Limb (tissue), 2 donors: ENCODE data around the gene THRB.

ENCODE experiments used
- DNase-seq, 2 donors: peaks; one replicate each; pipeline ENCODE4 v3.0.0-alpha.2; 2016; ENCODE audit errors: extremely low spot score in 2 of 2

The THRB gene

DNA sequence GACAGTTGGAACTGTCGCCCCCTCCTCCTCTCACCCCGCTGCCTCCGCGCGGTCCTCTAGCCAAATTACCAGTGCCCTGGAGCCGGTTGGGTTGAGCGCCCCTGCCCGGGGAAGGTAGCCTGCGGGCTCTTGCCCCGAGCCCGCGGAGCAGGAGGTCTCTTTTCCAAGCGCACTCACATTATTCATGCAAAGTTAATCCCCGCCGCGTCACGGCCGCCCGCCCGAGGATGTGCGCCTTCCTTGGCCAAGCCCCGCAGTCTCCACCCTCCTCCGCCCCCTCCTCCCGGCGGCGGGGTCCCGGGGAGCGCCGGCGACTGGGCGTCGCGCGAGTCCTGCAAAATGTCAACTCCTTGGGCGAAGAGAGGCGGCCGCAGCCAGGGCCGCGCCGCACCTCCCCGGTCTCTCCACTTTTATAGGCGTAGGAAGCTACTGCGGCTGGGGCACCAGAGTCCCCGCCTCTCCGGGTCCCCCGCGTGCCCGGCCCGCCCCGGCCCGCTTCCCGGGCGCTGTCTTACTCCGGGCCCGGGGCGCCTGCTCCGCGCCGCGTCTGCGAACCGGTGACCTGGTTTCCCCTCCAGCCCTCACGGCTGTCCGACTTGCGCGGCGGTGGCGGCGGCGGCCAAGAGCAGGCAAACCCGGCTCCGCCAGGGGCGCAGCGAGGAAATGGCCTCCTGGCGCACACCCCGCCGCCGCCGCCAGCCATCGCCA is at the start of gene THRB:
Gene THRB (minus strand): TSS at position 233 of the 708 bp plus-strand sequence.
- DNase-seq = peak; percentile 29 to 80

DNA sequence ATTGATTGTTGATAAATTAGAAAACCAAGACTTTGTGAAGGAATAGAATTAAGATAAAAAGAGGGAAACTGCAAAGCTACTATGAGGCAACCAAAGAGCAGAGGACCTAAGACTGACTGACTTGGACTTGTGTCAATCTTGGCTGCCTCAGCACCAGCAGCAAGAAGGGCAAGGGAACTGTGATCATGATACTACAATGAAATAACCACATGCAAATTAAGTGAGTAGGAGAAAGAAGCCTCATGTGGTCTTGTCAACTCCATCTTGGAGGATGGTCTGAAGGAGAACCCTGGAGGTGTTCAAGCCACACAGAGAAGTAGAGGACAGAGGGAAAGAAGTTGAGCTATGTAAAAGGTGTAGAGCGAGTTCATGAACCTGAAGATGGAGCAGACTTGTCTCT is 47.3 kb upstream of the THRB start:
- DNase-seq = no peak

DNA sequence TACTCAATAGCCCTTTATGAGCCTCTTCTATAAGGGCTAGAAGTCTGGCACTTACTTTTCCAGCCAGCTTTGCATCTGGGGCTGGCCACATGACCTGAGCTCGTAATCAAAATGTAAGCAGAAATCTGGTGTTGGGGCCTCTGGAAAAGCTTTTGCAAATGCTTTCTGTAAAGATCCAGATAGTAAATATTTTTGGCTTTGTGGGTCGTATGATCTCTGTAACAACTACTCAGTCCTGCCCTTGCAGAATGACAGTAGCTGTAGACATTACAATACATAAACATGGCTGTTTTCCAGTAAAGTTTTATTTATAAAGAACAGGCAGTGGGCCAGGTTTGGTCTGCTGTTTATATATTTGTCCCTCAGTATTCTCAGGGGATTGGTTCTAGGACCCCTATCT is 46.2 kb upstream of the THRB start:
- DNase-seq = no peak

- DNase-seq = no peak
Measured at GRCh38 chr3:24539699-24540098, 45.0 kb upstream of the THRB start.

- DNase-seq = no peak
Measured at GRCh38 chr3:24538891-24539290, 44.2 kb upstream of the THRB start.

DNA sequence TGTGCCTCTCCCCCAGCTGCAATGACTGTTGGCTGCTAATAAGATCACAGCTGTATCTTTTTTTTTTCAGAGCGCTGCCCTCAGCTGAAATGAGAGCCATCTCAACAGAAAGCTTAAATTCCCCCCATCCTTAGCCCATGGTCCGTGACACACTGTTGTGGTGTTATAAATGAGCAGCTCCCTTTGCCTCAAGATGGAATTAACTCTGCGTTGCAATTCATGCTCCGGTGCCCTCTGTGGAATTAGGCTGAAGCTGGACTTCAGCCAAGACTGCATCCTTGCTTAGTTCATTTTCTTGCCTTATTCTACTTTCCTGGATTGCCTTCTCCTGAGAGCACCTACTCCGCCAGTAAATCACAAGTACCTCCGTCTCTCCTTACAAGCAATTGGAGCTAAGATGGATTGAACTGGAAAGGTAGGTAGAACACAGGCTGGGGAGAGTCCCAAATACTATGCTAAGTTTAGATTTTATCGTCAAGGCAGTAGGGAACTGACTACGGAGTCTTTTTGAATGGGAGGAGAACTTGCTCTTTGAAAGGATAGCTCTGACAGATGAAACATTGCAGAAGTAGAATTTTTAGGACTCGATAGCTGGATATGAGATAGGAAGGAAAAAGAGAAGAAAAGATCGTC is 39.0 kb upstream of the THRB start:
- DNase-seq = no peak

- no peak for DNase-seq
Measured at GRCh38 chr3:24530471-24530870, 35.8 kb upstream of the THRB start.

DNA sequence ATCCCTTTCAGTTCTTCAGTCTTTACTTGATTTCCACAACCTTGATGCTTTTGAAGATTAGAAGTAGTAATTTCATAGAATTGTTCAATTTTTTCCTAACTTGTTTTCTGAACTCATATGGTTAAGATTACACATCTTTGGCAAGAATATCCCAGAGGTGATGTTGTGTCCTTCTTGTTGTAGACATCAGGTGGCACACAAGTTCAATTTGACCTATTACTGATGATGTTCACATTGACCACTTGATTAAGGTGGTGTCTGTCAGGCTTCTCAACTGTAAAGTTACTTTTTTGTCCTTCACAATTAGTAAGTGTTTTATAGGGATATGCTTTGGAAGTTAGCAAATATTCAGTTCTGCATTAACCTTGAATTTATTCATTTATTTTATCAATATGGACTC is 34.6 kb upstream of the THRB start:
- no peak for DNase-seq

DNA sequence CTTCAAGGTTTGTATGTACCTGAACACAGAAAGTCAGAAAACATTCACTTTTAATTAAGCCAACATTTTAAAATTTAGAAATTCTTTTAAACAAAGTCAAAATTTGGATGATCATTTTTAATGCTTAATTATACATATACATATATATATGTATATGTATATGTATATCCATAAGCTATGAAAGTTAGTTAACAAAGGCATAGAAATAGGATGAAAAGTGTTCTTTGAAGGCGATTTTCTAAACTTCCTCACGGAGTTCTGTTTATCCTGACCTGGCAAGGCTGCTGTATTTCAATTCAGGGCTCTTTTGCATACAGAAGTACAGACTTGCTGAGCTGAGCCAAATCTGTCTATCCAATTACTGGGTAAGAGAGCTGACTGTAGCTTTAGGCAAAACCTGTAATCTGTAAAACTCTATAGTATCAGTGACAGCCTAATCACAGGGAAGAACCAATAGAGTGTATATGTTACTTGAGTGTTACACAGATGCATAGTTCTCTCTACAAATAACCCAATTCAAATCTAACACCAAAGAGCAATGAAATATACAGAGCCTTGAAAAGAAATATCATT is 32.1 kb upstream of the THRB start:
- DNase-seq = no peak

GRCh38 chr3:24525557-24525956 is 30.9 kb upstream of the THRB start:
- no peak for DNase-seq

GRCh38 chr3:24525022-24525421 is 30.4 kb upstream of the THRB start:
- no peak for DNase-seq

GRCh38 chr3:24523988-24524727 is 29.5 kb upstream of the THRB start:
- no peak for DNase-seq

GRCh38 chr3:24523215-24523614 is 28.6 kb upstream of the THRB start:
- DNase-seq = no peak

GRCh38 chr3:24522146-24522579 is 27.5 kb upstream of the THRB start:
- DNase-seq = no peak

DNA sequence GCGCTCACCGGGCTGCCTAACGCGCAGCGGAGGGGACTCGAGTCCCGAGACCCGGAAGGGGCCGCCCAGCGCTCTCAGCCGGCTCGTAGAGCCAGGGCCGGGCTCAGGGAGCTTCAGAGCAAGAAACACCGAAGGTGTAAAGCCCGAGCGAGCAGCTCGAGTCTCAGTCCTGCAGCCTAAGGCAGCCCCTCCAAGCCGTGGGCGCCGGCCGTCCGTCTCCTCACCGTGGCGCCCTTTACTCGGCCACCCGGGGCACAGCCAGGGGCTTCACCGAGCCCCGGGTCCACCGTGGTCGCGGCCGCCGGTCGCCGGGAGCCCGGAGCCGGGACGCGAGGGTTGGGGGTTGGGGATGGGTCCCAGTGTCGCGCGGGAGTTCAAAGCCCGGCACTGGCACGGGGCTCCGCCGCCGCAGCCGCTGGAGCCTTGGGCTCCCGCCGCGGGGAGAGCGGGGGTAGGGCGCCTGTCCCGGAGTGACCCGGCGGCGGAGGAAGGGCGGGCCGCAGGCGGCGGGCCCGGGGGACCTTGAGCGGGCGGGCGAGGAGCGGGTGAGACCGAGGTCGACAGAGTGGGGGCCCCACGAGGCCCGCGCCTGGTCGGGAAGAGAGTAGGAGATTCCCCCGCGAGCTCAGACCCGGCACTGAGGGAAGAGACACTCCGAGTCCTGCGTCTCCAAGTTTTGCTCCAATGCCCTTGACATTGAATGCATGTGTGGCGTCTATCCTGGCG is 26.9 kb upstream of the THRB start:
- DNase-seq = peak in 1 of 2 donors; percentile 62

DNA sequence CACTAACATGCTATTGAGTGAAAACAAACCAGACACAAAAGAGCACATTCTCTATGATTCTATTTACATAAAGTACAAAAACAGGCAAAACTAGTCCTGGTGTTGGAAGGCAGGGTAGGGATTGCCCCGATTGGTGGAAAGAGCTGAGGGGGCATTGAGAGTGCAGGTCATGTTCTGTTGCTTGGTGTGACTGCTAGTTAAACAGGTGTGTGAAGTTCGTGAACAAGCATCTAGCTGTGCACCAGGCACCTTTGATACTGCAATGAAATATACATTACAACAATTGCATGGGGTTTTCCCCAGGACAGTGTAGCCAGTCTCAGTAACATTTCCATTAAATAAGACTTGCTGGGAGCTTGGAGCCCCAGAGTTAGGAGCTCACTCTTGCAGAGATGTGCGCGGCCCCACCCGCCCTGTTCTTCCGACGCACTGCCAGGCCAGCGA is 26.3 kb upstream of the THRB start:
- no peak for DNase-seq

- DNase-seq = no peak
Measured at GRCh38 chr3:24520101-24520495, 25.4 kb upstream of the THRB start.

DNA sequence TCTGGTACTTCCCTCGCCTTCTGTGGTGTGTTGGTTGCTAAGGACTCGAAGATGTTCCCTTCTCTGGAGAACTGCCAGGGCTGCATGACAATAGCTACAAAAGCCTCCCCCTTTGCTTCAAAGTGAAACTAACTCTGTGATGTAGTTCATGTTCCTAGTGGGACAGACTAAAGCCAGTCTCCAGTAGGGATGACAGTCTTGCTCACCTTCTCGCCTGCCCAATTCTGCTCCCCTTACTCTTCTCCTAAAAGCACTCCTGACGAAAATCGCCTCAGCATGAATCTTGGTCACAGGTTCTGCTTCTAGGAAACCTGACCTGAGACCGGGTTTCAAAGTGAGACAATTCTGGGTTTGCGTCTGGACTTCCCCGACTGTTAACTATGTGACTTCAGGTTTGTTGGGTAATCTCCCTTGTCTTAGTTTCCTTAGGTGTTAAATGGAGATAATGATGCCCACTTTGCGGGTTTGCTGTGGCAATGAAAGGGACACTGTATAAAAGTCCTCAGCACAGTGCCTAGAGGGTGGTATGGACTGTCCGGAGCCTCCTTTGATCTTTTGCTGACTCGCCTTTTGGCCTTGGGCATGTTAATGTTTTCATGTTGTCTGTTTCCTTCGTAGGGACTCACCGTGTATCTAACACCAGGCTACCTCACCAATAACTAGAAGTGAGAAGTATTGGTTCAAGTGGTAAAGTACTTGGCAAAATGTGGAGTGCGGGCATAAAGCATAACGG is 24.9 kb upstream of the THRB start:
- DNase-seq = peak in 1 of 2 donors; percentile 31

GRCh38 chr3:24518990-24519367 is 24.3 kb upstream of the THRB start:
- DNase-seq = no peak

DNA sequence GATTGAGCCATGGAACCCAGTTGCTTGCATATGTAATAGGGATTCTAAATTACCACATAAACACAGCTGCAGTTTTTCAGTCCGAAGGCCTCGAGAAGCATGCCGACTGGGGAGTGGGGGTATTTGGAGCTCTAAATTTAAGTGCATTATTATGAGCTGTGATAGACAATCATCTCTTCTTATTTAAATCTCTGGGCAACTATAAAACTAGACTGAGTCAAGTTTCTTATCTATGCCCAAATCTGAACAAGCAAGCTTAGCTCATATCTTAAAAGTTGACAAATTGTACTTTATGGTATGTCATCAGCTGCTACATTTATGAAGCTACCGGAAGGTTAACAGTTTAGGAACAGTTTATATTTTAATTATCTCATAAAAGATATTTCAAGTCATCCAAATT is 19.5 kb upstream of the THRB start:
- DNase-seq = no peak

DNA sequence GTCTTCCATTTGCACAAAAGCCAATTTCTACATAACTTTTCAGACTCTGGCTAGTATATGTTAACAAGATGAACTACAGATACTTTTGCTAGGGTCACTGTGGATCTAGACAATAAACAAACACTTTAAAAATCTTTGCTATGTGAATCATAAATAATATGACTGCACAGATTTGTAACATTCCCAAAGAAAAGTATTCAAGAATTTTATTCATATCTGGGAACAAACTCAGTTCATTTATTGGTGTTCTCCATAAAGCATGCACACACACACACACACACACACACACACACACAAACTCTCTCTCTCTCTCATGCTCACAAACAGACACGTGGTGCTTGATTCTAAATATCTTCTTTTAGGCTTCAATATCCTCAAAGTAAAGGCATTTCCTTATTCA is 18.8 kb upstream of the THRB start:
- DNase-seq = no peak
